Measurements from ENCODE around the gene FOXI1. TPM values are rescaled to one million over a fixed set of nuclear protein-coding genes. Genes with fewer than 3 reads are reported as not detected.

FOXI1 gene
- total RNA-seq, 4 donors from 2014 or later, result not detected

DNA sequence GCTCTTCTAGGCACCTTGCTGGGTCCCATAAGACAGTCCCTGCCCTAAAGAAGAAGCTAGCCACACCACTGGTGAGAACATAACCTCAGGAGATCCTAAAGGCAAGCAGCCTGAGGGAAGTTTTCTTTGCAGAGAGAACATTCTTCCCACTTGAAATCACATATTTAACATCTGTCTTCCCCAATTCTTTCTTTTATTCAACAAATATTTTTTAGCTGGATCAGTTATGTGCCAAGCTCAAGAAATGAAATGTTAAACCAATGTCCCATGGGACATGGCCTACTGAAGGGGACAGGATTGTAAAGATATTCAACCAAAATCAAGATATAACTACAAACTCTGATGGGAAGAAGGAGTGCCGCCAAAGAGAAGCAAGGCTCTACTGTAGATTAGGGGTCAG lies 36.5 kb downstream of the FOXI1 start:
- H3K4me3 ChIP-seq, result no peak overlapping the region
- no peaks in the 10 kb centered on the region for H3K9me3 ChIP-seq
- H3K4me1 ChIP-seq, result no peaks in the 10 kb centered on the region
- TF ChIP-seq POLR2A (IDR thresholded peaks at IDR 0.05) (no peak), POLR2AphosphoS5 (IDR thresholded peaks at IDR 0.05) (no peak), EP300 (IDR thresholded peaks at IDR 0.05) (no peak)
- TF ChIP-seq, protein P1, sequence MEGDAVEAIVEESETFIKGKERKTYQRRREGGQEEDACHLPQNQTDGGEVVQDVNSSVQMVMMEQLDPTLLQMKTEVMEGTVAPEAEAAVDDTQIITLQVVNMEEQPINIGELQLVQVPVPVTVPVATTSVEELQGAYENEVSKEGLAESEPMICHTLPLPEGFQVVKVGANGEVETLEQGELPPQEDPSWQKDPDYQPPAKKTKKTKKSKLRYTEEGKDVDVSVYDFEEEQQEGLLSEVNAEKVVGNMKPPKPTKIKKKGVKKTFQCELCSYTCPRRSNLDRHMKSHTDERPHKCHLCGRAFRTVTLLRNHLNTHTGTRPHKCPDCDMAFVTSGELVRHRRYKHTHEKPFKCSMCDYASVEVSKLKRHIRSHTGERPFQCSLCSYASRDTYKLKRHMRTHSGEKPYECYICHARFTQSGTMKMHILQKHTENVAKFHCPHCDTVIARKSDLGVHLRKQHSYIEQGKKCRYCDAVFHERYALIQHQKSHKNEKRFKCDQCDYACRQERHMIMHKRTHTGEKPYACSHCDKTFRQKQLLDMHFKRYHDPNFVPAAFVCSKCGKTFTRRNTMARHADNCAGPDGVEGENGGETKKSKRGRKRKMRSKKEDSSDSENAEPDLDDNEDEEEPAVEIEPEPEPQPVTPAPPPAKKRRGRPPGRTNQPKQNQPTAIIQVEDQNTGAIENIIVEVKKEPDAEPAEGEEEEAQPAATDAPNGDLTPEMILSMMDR (IDR thresholded peaks at IDR 0.05), result no peak
- no peak for ATAC-seq
- WGBS, 2 donors (ENCODE audit: low coverage in 1 of 2), result 78 to 100% methylated on average over 1 of the region's 1 CpG
- H3K27ac ChIP-seq, result no peak overlapping the region
- no peaks in the 10 kb centered on the region for H3K36me3 ChIP-seq
- H3K27me3 ChIP-seq, result no peaks in the 10 kb centered on the region

DNA sequence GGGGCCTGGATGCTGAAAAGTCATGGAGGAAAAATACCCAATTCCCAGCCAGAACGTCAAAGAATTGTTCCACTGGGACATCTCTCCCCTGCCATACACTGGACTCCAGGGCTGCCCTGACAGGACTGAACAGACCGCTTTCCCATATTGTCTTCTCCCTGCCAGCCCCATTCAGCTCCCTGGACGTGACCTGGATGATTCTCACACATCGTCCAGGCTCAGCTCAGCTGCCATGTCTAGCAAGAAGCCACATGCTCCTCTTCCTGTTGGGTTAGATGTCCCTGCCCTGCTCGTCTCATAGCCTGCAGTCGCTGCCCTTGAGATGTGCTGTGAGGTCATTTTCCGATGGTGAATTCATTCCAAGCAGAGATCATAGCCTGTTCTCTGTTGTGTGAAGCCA lies 37.4 kb downstream of the FOXI1 start:
- no peaks in the 10 kb centered on the region for H3K27me3 ChIP-seq
- H3K4me1 ChIP-seq, result no peaks in the 10 kb centered on the region
- no peak overlapping the region for H3K4me3 ChIP-seq
- H3K36me3 ChIP-seq, result no peaks in the 10 kb centered on the region
- WGBS, 2 donors (ENCODE audit: low coverage in 1 of 2), result 73 to 88% methylated on average over 3 to 5 of the region's 7 CpGs
- TF ChIP-seq POLR2AphosphoS5 (IDR thresholded peaks at IDR 0.05) (no peak), POLR2A (IDR thresholded peaks at IDR 0.05) (no peak), EP300 (IDR thresholded peaks at IDR 0.05) (no peak)
- TF ChIP-seq, protein P1 (IDR thresholded peaks at IDR 0.05), result no peak
- H3K9me3 ChIP-seq, result no peaks in the 10 kb centered on the region
- no peak overlapping the region for H3K27ac ChIP-seq
- ATAC-seq, result no peak

DNA sequence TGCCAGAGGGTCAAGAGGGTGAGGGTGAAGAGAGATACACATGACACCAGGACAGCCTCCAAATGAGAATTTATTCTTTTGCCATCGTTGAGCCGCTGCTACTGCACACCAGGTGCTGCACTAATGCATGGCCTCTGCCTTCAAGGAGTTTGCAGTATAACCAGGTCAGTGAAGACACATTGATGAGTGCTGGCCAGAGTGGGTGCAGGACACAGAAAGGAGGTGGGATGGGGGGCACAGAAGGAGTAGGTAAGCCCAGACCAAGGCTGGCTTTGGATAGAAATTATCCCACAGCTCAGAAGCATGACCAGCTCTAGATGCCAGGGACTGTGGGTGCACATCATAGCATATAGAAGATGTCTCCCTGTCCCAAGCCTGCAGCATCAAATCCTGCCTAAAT lies 38.0 kb downstream of the FOXI1 start:
- Histone ChIP-seq H3K4me1 (no peaks in the 10 kb centered on the region), H3K36me3 (no peaks in the 10 kb centered on the region), H3K4me3 (no peak overlapping the region), H3K9me3 (no peaks in the 10 kb centered on the region), H3K27me3 (no peaks in the 10 kb centered on the region), H3K27ac (no peak overlapping the region)
- ATAC-seq, result no peak
- WGBS, 2 donors (ENCODE audit: low coverage in 1 of 2), result 90% methylated on average over 2 of the region's 2 CpGs; no CpG with 5 or more reads in 1 of the 2 donors
- TF ChIP-seq, protein P1 (IDR thresholded peaks at IDR 0.05), result no peak
- TF ChIP-seq POLR2AphosphoS5 (IDR thresholded peaks at IDR 0.05), result no peak
- TF ChIP-seq EP300 (IDR thresholded peaks at IDR 0.05), result no peak
- no peak for TF ChIP-seq POLR2A (IDR thresholded peaks at IDR 0.05)

DNA sequence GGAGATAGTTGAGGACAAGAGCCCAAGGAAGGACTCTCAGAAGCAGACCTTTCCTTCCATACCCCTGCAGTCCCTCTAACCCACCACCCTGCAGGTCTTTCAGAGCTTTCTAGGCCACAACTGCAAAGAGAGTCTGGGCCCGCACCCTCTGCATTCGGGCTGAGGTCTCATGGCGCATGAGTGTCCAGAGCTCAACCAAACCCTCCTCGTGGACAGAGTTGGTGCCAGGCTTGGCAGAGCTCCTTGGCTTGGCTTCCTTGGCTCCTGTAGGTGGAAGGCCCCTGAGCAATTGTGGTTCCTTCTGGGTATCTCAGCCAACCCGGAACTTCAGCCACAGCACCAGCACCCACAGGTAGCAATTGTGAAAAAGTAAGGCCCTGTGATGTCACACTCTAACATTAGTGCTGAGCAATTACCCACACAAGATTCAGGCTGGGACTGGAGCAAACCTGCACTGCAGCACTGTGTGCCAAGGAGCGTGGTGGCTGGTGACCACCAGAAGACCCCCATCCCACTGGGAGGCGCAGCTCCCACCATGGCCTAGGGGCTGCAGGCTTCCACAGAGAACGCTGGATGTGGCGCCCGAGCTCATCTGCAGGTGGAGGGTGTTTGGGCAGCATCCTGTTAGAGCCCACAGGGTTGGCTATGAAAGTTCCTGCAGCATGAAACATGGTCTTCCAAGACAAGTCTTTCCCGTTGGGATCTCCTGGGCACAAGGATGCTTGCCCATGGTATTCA lies 38.8 kb downstream of the FOXI1 start:
- no peak for ATAC-seq
- WGBS, 2 donors (ENCODE audit: low coverage in 1 of 2), result 83% methylated on average over 1 of the region's 11 CpGs; no CpG with 5 or more reads in 1 of the 2 donors
- no peak for TF ChIP-seq POLR2A (IDR thresholded peaks at IDR 0.05)
- TF ChIP-seq, protein P1 (IDR thresholded peaks at IDR 0.05), result no peak
- TF ChIP-seq POLR2AphosphoS5 (IDR thresholded peaks at IDR 0.05), result no peak
- no peak for TF ChIP-seq EP300 (IDR thresholded peaks at IDR 0.05)
- Histone ChIP-seq H3K36me3 (no peaks in the 10 kb centered on the region), H3K27me3 (no peaks in the 10 kb centered on the region), H3K27ac (no peak overlapping the region), H3K9me3 (no peaks in the 10 kb centered on the region), H3K4me1 (no peaks in the 10 kb centered on the region), H3K4me3 (no peak overlapping the region)

DNA sequence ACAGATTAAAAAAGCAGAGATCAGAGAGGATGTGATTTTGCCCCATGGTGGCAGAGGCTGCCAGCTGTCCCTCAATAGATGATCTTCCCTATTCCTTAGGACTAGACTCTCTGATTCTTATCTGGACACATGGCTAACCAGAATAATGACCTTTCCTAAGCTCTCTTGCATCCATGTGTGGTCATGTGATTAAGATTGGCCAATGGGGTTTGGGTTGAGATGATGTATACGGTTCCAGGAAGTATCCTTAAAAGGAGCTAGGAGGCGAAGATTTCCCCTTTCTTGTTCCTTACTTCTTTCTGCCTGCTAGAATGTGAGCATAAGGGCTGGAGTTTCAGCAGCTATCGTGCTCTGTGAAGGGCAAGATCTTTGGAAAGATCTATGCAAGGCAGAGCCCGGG lies 39.8 kb downstream of the FOXI1 start:
- Histone ChIP-seq H3K9me3 (no peaks in the 10 kb centered on the region), H3K27me3 (no peaks in the 10 kb centered on the region), H3K4me3 (no peak overlapping the region), H3K27ac (no peak overlapping the region), H3K36me3 (no peaks in the 10 kb centered on the region), H3K4me1 (no peaks in the 10 kb centered on the region)
- TF ChIP-seq EP300 (IDR thresholded peaks at IDR 0.05), result no peak
- no peak for TF ChIP-seq POLR2AphosphoS5 (IDR thresholded peaks at IDR 0.05)
- TF ChIP-seq POLR2A (IDR thresholded peaks at IDR 0.05), result no peak
- TF ChIP-seq, protein P1 (IDR thresholded peaks at IDR 0.05), result no peak
- ATAC-seq, result no peak
- 57 to 88% methylated on average over 4 of the region's 4 CpGs for WGBS, 2 donors (ENCODE audit: low coverage in 1 of 2)

Data from gastroesophageal sphincter (tissue), 4 donors.